HepG2 (cell line): ENCODE results near the gene SYNGR4. TPM values are rescaled to one million over a fixed set of nuclear protein-coding genes. Genes with fewer than 3 reads are reported as not detected.

ENCODE experiments used
- ATM ChIP-seq: fragments of 450-650 bp; IDR thresholded peaks from 2 replicates; pipeline ENCODE4 v1.7.1; 2017; ENCODE audit warnings: mild to moderate bottlenecking, borderline replicate concordance
- CC2D1A ChIP-seq: sonication (generic); formaldehyde crosslinking; IDR thresholded peaks from 2 replicates; pipeline ENCODE4 v1.8.1; 2023; ENCODE audit warnings: mild to moderate bottlenecking, missing genetic modification reagents
- CENPX ChIP-seq: sonication (generic); formaldehyde crosslinking; IDR thresholded peaks from 2 replicates; pipeline ENCODE4 v1.9.0; 2021; ENCODE audit warnings: mild to moderate bottlenecking, missing genetic modification reagents, moderate library complexity
- CHD2 ChIP-seq: IDR thresholded peaks from 2 replicates; pipeline ENCODE4 v1.6.1; 2011; ENCODE audit warnings: low read depth, low read length, improper control_type of control experiment
- FOXK2 ChIP-seq: fragments of 450-650 bp; IDR thresholded peaks from 2 replicates; pipeline ENCODE4 v1.6.1; 2016
- LCORL ChIP-seq, 2 experiments: fragments of 450-650 bp in 1 of 2; sonication (generic) in 1 of 2; formaldehyde crosslinking in 1 of 2; IDR thresholded peaks; 2 replicates each; pipeline versions ENCODE4 v1.5.0 to v1.6.1; 2017 to 2020; ENCODE audit warnings: antibody characterized with exemption in 1 of 2, missing genetic modification reagents in 1 of 2
- REL ChIP-seq: sonication (generic); formaldehyde crosslinking; conservative IDR thresholded peaks from 2 replicates; pipeline ENCODE4 v1.8.0; 2022; ENCODE audit warnings: mild to moderate bottlenecking, missing genetic modification reagents, moderate library complexity
- REST ChIP-seq, 2 experiments: IDR thresholded peaks; 2 replicates each; pipeline ENCODE4 v1.6.1; 2011 to 2012; ENCODE audit warnings: low read length in 2 of 2, borderline replicate concordance in 1 of 2, low read depth in 1 of 2, mild to moderate bottlenecking in 1 of 2, moderate library complexity in 1 of 2
- SNAI1 ChIP-seq: sonication (generic); formaldehyde crosslinking; IDR thresholded peaks from 2 replicates; pipeline ENCODE4 v1.5.0; 2020; ENCODE audit warnings: mild to moderate bottlenecking, missing genetic modification reagents, borderline replicate concordance
- SP140L ChIP-seq: sonication (generic); formaldehyde crosslinking; IDR thresholded peaks from 2 replicates; pipeline ENCODE4 v1.4.0; 2020; ENCODE audit warnings: missing genetic modification reagents, borderline replicate concordance
- XBP1 ChIP-seq: sonication (generic); formaldehyde crosslinking; IDR thresholded peaks from 2 replicates; pipeline ENCODE4 v1.5.0; 2020; ENCODE audit warnings: missing genetic modification reagents
- ZBTB42 ChIP-seq: sonication (generic); formaldehyde crosslinking; IDR thresholded peaks from 2 replicates; pipeline ENCODE4 v1.5.0; 2020; ENCODE audit warnings: mild to moderate bottlenecking, missing genetic modification reagents
- ZFP82 ChIP-seq: sonication (generic); formaldehyde crosslinking; IDR thresholded peaks from 2 replicates; pipeline ENCODE4 v1.5.1; 2020; ENCODE audit warnings: mild to moderate bottlenecking, missing genetic modification reagents, borderline replicate concordance
- ZFP90 ChIP-seq: sonication (generic); formaldehyde crosslinking; IDR thresholded peaks from 2 replicates; pipeline ENCODE4 v1.8.0; 2022; ENCODE audit warnings: missing genetic modification reagents, mild to moderate bottlenecking, inconsistent platforms, borderline replicate concordance
- ZMYM2 ChIP-seq: sonication (generic); formaldehyde crosslinking; IDR thresholded peaks from 2 replicates; pipeline ENCODE4 v1.8.0; 2022; ENCODE audit warnings: mild to moderate bottlenecking, missing genetic modification reagents
- ZNF484 ChIP-seq: sonication (generic); formaldehyde crosslinking; IDR thresholded peaks from 2 replicates; pipeline ENCODE4 v1.5.1; 2020; ENCODE audit warnings: mild to moderate bottlenecking, low read depth, missing genetic modification reagents, borderline replicate concordance
- ZNF563 ChIP-seq: sonication (generic); formaldehyde crosslinking; IDR thresholded peaks from 2 replicates; pipeline ENCODE4 v1.8.0; 2022; ENCODE audit warnings: mild to moderate bottlenecking, moderate library complexity, missing genetic modification reagents
- ZNF605 ChIP-seq: sonication (generic); formaldehyde crosslinking; IDR thresholded peaks from 2 replicates; pipeline ENCODE4 v1.8.0; 2022; ENCODE audit warnings: mild to moderate bottlenecking, missing genetic modification reagents
- ZNF878 ChIP-seq: sonication (generic); formaldehyde crosslinking; IDR thresholded peaks from 2 replicates; pipeline ENCODE4 v1.8.1; 2023; ENCODE audit warnings: mild to moderate bottlenecking, missing genetic modification reagents, moderate library complexity
- polyA plus RNA-seq, 8 experiments: library from polyadenylated mRNA; depleted of rRNA in 3 of 8; stranded (reverse) in 7 of 8; unstranded in 1 of 8; fragments of >200 nt; fragmentation: Illumina TruSeq in 4 of 8; extraction: Trizol in 4 of 8; gene quantifications; 2 replicates each; pipeline versions ENCODE4 v1.2.1 to v1.2.3, GENCODE V29; 2011 to 2016; ENCODE audit warnings: low read depth in 4 of 8, missing spikeins in 1 of 8, mixed read lengths in 1 of 8; ENCODE audit not compliant: insufficient read depth in 1 of 8
- total RNA-seq, 5 experiments: library from RNA; depleted of rRNA; stranded (reverse); fragments of >200 nt; fragmentation: Illumina TruSeq; extraction: Trizol; gene quantifications; 2 replicates each; pipeline ENCODE4 v1.2.3, GENCODE V29; 2016; ENCODE audit warnings: low read depth in 1 of 5
- TF ChIP-seq, protein P1 (sequence below): sonication (generic); formaldehyde crosslinking; IDR thresholded peaks from 2 replicates; pipeline ENCODE4 v1.8.0; 2022; ENCODE audit warnings: mild to moderate bottlenecking, missing genetic modification reagents, moderate library complexity
- TF ChIP-seq, protein P2 (sequence below): IDR thresholded peaks from 2 replicates; pipeline ENCODE4 v1.6.1; 2016; ENCODE audit warnings: missing compliant biosample characterization, missing genetic modification reagents, borderline replicate concordance
- TF ChIP-seq, protein P3 (sequence below): sonication (generic); formaldehyde crosslinking; IDR thresholded peaks from 2 replicates; pipeline ENCODE4 v1.4.0; 2020; ENCODE audit warnings: missing genetic modification reagents

Gene SYNGR4
- total and polyA plus RNA-seq, 2 of the 13 experiments (the other 11 are each of a cell fraction or from before 2014, with no cell fraction given): not detected

- TF ChIP-seq ZNF484 (CRISPR knock-in tag): no peak
- TF ChIP-seq ZBTB42 (CRISPR knock-in tag): no peak
- no peak for TF ChIP-seq ZNF878
- TF ChIP-seq ZNF563 (CRISPR knock-in tag): no peak
- TF ChIP-seq REST (IDR thresholded peaks at IDR 0.05; ENCODE audit: borderline replicate concordance in 1 of 2, low read depth in 1 of 2, low read length in 2 of 2): no peak
- no peak for TF ChIP-seq ZMYM2 (CRISPR knock-in tag)
- TF ChIP-seq ATM: no peak
- no peak for TF ChIP-seq SP140L (CRISPR knock-in tag)
- no peak for TF ChIP-seq FOXK2
- TF ChIP-seq ZNF605 (CRISPR knock-in tag): no peak
- TF ChIP-seq SNAI1: 0 out of 2 replicates have a peak, but pooled peaks have one; percentile 52
- TF ChIP-seq, protein P1, sequence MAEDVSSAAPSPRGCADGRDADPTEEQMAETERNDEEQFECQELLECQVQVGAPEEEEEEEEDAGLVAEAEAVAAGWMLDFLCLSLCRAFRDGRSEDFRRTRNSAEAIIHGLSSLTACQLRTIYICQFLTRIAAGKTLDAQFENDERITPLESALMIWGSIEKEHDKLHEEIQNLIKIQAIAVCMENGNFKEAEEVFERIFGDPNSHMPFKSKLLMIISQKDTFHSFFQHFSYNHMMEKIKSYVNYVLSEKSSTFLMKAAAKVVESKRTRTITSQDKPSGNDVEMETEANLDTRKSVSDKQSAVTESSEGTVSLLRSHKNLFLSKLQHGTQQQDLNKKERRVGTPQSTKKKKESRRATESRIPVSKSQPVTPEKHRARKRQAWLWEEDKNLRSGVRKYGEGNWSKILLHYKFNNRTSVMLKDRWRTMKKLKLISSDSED: no peak
- no peak for TF ChIP-seq CENPX (CRISPR knock-in tag)
- TF ChIP-seq, protein P2, sequence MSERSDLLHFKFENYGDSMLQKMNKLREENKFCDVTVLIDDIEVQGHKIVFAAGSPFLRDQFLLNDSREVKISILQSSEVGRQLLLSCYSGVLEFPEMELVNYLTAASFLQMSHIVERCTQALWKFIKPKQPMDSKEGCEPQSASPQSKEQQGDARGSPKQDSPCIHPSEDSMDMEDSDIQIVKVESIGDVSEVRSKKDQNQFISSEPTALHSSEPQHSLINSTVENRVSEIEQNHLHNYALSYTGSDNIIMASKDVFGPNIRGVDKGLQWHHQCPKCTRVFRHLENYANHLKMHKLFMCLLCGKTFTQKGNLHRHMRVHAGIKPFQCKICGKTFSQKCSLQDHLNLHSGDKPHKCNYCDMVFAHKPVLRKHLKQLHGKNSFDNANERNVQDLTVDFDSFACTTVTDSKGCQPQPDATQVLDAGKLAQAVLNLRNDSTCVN (CRISPR knock-in tag): no peak
- TF ChIP-seq LCORL (IDR thresholded peaks at IDR 0.05): no peak
- peak; percentile 63; the same call in 1 of the 2 replicates for TF ChIP-seq LCORL (CRISPR knock-in tag; IDR thresholded peaks at IDR 0.05)
- TF ChIP-seq, protein P3, sequence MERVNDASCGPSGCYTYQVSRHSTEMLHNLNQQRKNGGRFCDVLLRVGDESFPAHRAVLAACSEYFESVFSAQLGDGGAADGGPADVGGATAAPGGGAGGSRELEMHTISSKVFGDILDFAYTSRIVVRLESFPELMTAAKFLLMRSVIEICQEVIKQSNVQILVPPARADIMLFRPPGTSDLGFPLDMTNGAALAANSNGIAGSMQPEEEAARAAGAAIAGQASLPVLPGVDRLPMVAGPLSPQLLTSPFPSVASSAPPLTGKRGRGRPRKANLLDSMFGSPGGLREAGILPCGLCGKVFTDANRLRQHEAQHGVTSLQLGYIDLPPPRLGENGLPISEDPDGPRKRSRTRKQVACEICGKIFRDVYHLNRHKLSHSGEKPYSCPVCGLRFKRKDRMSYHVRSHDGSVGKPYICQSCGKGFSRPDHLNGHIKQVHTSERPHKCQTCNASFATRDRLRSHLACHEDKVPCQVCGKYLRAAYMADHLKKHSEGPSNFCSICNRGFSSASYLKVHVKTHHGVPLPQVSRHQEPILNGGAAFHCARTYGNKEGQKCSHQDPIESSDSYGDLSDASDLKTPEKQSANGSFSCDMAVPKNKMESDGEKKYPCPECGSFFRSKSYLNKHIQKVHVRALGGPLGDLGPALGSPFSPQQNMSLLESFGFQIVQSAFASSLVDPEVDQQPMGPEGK (CRISPR knock-in tag): no peak
- TF ChIP-seq CHD2: peak; percentile 71
- TF ChIP-seq CC2D1A (CRISPR knock-in tag): no peak
- no peak for TF ChIP-seq XBP1 (CRISPR knock-in tag)
- no peak for TF ChIP-seq ZFP90 (CRISPR knock-in tag)
- TF ChIP-seq REL (CRISPR knock-in tag): no peak
- no peak for TF ChIP-seq ZFP82
These were observed 1.3 kb upstream of the SYNGR4 start (continued) for GRCh38 chr19:48362716-48363499.
